OCI-LY3 (cell line): Measurements from ENCODE around the gene PTPN3.
A peak's percentile ranks its signal among the peaks of the same experiment; 100 is the strongest.

Experiments
- H2AFZ ChIP-seq: fragments of 200-600, 300-600 bp; shearing (Covaris generic); 2 replicates; pipeline ENCODE4 v1.6.0; 2014; ENCODE audit warnings: antibody characterized with exemption, low read depth, low read length
- H3K27ac ChIP-seq: fragments of 200-600, 300-600 bp; sonication (generic); 2 replicates; pipeline ENCODE4 v1.5.1; 2014; ENCODE audit warnings: mild to moderate bottlenecking, low read length, moderate library complexity, mixed read lengths
- H3K27me3 ChIP-seq: fragments of 200-600, 300-600 bp; sonication (generic); 2 replicates; pipeline ENCODE4 v1.6.1; 2014; ENCODE audit warnings: low read depth, low read length, mixed read lengths
- H3K36me3 ChIP-seq: fragments of 200-600, 300-600 bp; sonication (generic); replicated peaks from 2 replicates; pipeline ENCODE3; 2014; ENCODE audit warnings: low read depth, low read length, mixed read lengths
- H3K4me1 ChIP-seq: fragments of 300-600, 200-600 bp; sonication (generic); 2 replicates; pipeline ENCODE4 v1.6.1; 2014; ENCODE audit warnings: low read length, mixed read lengths
- H3K4me2 ChIP-seq: fragments of 200-600, 300-600 bp; sonication (generic); 2 replicates; pipeline ENCODE4 v1.6.1; 2014; ENCODE audit warnings: low read length, mixed read lengths
- H3K4me3 ChIP-seq: fragments of 300-600, 200-600 bp; sonication (generic); 2 replicates; pipeline ENCODE4 v1.5.1; 2014; ENCODE audit warnings: antibody characterized with exemption, mild to moderate bottlenecking, low read length, moderate library complexity
- H3K79me2 ChIP-seq: fragments of 300-600, 200-600 bp; shearing (Covaris generic); 2 replicates; pipeline ENCODE4 v1.6.1; 2014; ENCODE audit warnings: mild to moderate bottlenecking, low read length, mixed read lengths
- H3K9ac ChIP-seq: fragments of 300-600, 200-600 bp; shearing (Covaris generic); 2 replicates; pipeline ENCODE4 v1.6.0; 2014; ENCODE audit warnings: mild to moderate bottlenecking, low read length, moderate library complexity
- H3K9me3 ChIP-seq: fragments of 200-600, 300-600 bp; shearing (Covaris generic); 2 replicates; pipeline ENCODE4 v1.6.1; 2014; ENCODE audit warnings: low read length, mixed read lengths; ENCODE audit not compliant: insufficient read depth
- H4K20me1 ChIP-seq: fragments of 200-600, 300-600 bp; sonication (generic); 2 replicates; pipeline ENCODE4 v1.6.1; 2016; ENCODE audit warnings: low read length, mixed read lengths; ENCODE audit not compliant: insufficient read depth
- CTCF ChIP-seq: fragments of 200-600, 300-600 bp; sonication (generic); IDR thresholded peaks from 2 replicates; pipeline ENCODE4 v1.5.1; 2014; ENCODE audit warnings: antibody characterized with exemption, low read length, low read depth
- EZH2phosphoT487 ChIP-seq: fragments of 200-600 bp; shearing (Covaris generic); IDR thresholded peaks from 2 replicates; pipeline ENCODE4 v1.6.1; 2018; ENCODE audit warnings: antibody characterized with exemption, mixed run types, low read depth

The PTPN3 gene

GRCh38 chr9:109522106-109522505 is 24.0 kb upstream of the PTPN3 start:
- H3K9me3 ChIP-seq: no peaks in the 10 kb centered on the region
- no peak overlapping the region for H3K9ac ChIP-seq
- no peak overlapping the region for H2AFZ ChIP-seq
- H3K27me3 ChIP-seq: 0 out of 2 replicates have a peak, but pooled peaks cover 15% of the 10 kb centered on the region
- no peak overlapping the region for H3K4me2 ChIP-seq
- H3K4me1 ChIP-seq: no peaks in the 10 kb centered on the region
- TF ChIP-seq CTCF: no peak
- TF ChIP-seq EZH2phosphoT487: no peak
- H4K20me1 ChIP-seq: no peaks in the 10 kb centered on the region
- H3K36me3 ChIP-seq: no peaks in the 10 kb centered on the region
- H3K79me2 ChIP-seq: no peaks in the 10 kb centered on the region
- H3K4me3 ChIP-seq: no peak overlapping the region
- no peak overlapping the region for H3K27ac ChIP-seq

GRCh38 chr9:109520475-109521132 is 22.5 kb upstream of the PTPN3 start:
- Histone ChIP-seq H3K9ac (no peak overlapping the region), H3K9me3 (no peaks in the 10 kb centered on the region), H3K4me1 (no peaks in the 10 kb centered on the region), H3K79me2 (no peaks in the 10 kb centered on the region), H4K20me1 (no peaks in the 10 kb centered on the region), H3K27ac (no peak overlapping the region), H3K36me3 (no peaks in the 10 kb centered on the region), H3K27me3 (peaks cover 21% of the 10 kb centered on the region; the same call in 1 of the 2 replicates), H2AFZ (no peak overlapping the region), H3K4me3 (no peak overlapping the region), H3K4me2 (no peak overlapping the region; the same call in 1 of the 2 replicates)
- TF ChIP-seq CTCF (peak; percentile 95), EZH2phosphoT487 (no peak)

- no peak overlapping the region for H3K9ac ChIP-seq
- H3K4me1 ChIP-seq: no peaks in the 10 kb centered on the region
- no peaks in the 10 kb centered on the region for H4K20me1 ChIP-seq
- H3K79me2 ChIP-seq: no peaks in the 10 kb centered on the region
- H3K27me3 ChIP-seq: peaks cover 22% of the 10 kb centered on the region; the same call in 1 of the 2 replicates
- TF ChIP-seq EZH2phosphoT487 (no peak), CTCF (no peak)
- no peaks in the 10 kb centered on the region for H3K9me3 ChIP-seq
- H3K27ac ChIP-seq: no peak overlapping the region
- no peak overlapping the region for H2AFZ ChIP-seq
- H3K4me2 ChIP-seq: no peak overlapping the region
- H3K36me3 ChIP-seq: no peaks in the 10 kb centered on the region
- no peak overlapping the region for H3K4me3 ChIP-seq
These were observed 21.3 kb upstream of the PTPN3 start for GRCh38 chr9:109519366-109519765.

- Histone ChIP-seq H3K4me2 (no peak overlapping the region), H3K36me3 (no peaks in the 10 kb centered on the region), H4K20me1 (no peaks in the 10 kb centered on the region), H3K4me1 (no peaks in the 10 kb centered on the region), H3K27ac (no peak overlapping the region), H3K79me2 (no peaks in the 10 kb centered on the region), H3K27me3 (peaks cover 22% of the 10 kb centered on the region; the same call in 1 of the 2 replicates), H3K9me3 (no peaks in the 10 kb centered on the region), H3K4me3 (no peak overlapping the region), H2AFZ (no peak overlapping the region), H3K9ac (no peak overlapping the region)
- TF ChIP-seq CTCF (no peak), EZH2phosphoT487 (no peak)
These were observed 20.7 kb upstream of the PTPN3 start for GRCh38 chr9:109518621-109519335.
